ENCODE measurements around the gene MAP2K2. TPM values are rescaled to one million over a fixed set of nuclear protein-coding genes. Genes with fewer than 3 reads are reported as not detected.

MAP2K2 gene
- total and polyA plus RNA-seq, 12 donors = 81.5 to 369 (median 145) TPM

GRCh38 chr19:4043966-4044715 lies 79.8 kb downstream of the MAP2K2 start:
- peaks cover 0 to 27% of the 10 kb centered on the region in 2 donors for H3K36me3 ChIP-seq (replicated peaks in 1 of 2)
- no peaks in the 10 kb centered on the region for H3K27me3 ChIP-seq
- WGBS, 4 donors = 83 to 88% (median 87%) methylated on average over 31 of the region's 31 CpGs
- peak in 1 of 7 donors; percentile 8 for DNase-seq
- TF ChIP-seq CTCF (IDR thresholded peaks at IDR 0.05) = no peak
- no peak for TF ChIP-seq POLR2A (IDR thresholded peaks at IDR 0.05)
- no peak overlapping the region for H3K27ac ChIP-seq
- H3K4me1 ChIP-seq (replicated peaks in 1 of 2) = no peaks in the 10 kb centered on the region
- intact Hi-C loops (cut with DNase I) = no loop called here
- no peaks in the 10 kb centered on the region for H3K9me3 ChIP-seq (replicated peaks in 1 of 3)
- no peak overlapping the region for H3K4me3 ChIP-seq

- no peak for DNase-seq
- TF ChIP-seq CTCF (IDR thresholded peaks at IDR 0.05) (no peak), POLR2A (IDR thresholded peaks at IDR 0.05) (no peak)
- Histone ChIP-seq H3K27me3 (no peaks in the 10 kb centered on the region), H3K27ac (no peak overlapping the region), H3K36me3 (replicated peaks in 1 of 2) (peaks cover 0 to 31% of the 10 kb centered on the region in 2 donors), H3K4me3 (no peak overlapping the region), H3K4me1 (replicated peaks in 1 of 2) (no peaks in the 10 kb centered on the region), H3K9me3 (replicated peaks in 1 of 3) (no peaks in the 10 kb centered on the region)
- intact Hi-C loops (cut with DNase I) = no loop called here
- WGBS, 4 donors = 74 to 78% (median 74%) methylated on average over 6 to 11 of the region's 11 CpGs
Observed at GRCh38 chr19:4043401-4043800, 80.5 kb downstream of the MAP2K2 start.

GRCh38 chr19:4042731-4043082 lies 81.2 kb downstream of the MAP2K2 start:
- H3K36me3 ChIP-seq (replicated peaks in 1 of 2) = peaks cover 0 to 30% of the 10 kb centered on the region in 2 donors
- no peaks in the 10 kb centered on the region for H3K4me1 ChIP-seq (replicated peaks in 1 of 2)
- intact Hi-C loops (cut with DNase I) = no loop called here
- no peaks in the 10 kb centered on the region for H3K9me3 ChIP-seq (replicated peaks in 1 of 3)
- DNase-seq = peak in 2 of 7 donors; percentile 7 to 34
- TF ChIP-seq POLR2A (IDR thresholded peaks at IDR 0.05) = no peak
- no peak for TF ChIP-seq CTCF (IDR thresholded peaks at IDR 0.05)
- H3K27me3 ChIP-seq = no peaks in the 10 kb centered on the region
- no peak overlapping the region for H3K27ac ChIP-seq
- H3K4me3 ChIP-seq = no peak overlapping the region
- WGBS, 4 donors = 71 to 78% (median 76%) methylated on average over 11 to 14 of the region's 14 CpGs; no CpG with 5 or more reads in 1 of the 4 donors

GRCh38 chr19:4042064-4042730 lies 81.7 kb downstream of the MAP2K2 start:
- intact Hi-C loops (cut with DNase I) = no loop called here
- 86 to 100% (median 91%) methylated on average over 3 to 14 of the region's 14 CpGs for WGBS, 4 donors
- TF ChIP-seq POLR2A (IDR thresholded peaks at IDR 0.05) = no peak
- no peak for TF ChIP-seq CTCF (IDR thresholded peaks at IDR 0.05)
- Histone ChIP-seq H3K9me3 (replicated peaks in 1 of 3) (no peaks in the 10 kb centered on the region), H3K36me3 (replicated peaks in 1 of 2) (peaks cover 0 to 30% of the 10 kb centered on the region in 2 donors), H3K4me3 (no peak overlapping the region), H3K27ac (no peak overlapping the region), H3K4me1 (replicated peaks in 1 of 2) (no peaks in the 10 kb centered on the region), H3K27me3 (no peaks in the 10 kb centered on the region)
- DNase-seq = no peak

Small RNA genes within 50 kb of the gene (small RNA-seq; reads per million reads assigned to genes)
- gene RF00017 = 0 reads per million in 2 donors

Other genes starting within 250 kb of the MAP2K2 start
- 1 to 10 TPM in 4 of 9 donors, under 1 TPM in 1, not detected in 4; 0.72 to 9.3 (median 5.8) TPM for gene ATCAY, start 243.4 kb downstream of the MAP2K2 start, total RNA-seq
- gene ATCAY, start 243.4 kb downstream of the MAP2K2 start, polyA plus RNA-seq = 1 to 10 TPM; 1.6 to 6.3 (median 6.1) TPM
- gene NMRK2, start 191.1 kb downstream of the MAP2K2 start, total RNA-seq = 10 to 100 TPM in 1 of 9 donors, 1 to 10 TPM in 3, under 1 TPM in 1, not detected in 4; 0.36 to 14.7 (median 1.9) TPM
- gene NMRK2, start 191.1 kb downstream of the MAP2K2 start, polyA plus RNA-seq = 1 to 10 TPM; 1.3 to 2.3 (median 1.8) TPM
- 10 to 100 TPM; 27.2 to 83.2 (median 46.7) TPM for gene DAPK3, start 153.0 kb downstream of the MAP2K2 start, total RNA-seq
- gene DAPK3, start 153.0 kb downstream of the MAP2K2 start, polyA plus RNA-seq = 10 to 100 TPM; 17.6 to 79.0 (median 44.0) TPM
- gene EEF2, start 138.7 kb downstream of the MAP2K2 start, total RNA-seq = 1,000 to 10,000 TPM; 1,439 to 3,482 (median 2,137) TPM
- 1,000 to 10,000 TPM in 2 of 3 donors, 100 to 1,000 TPM in 1; 752 to 2,793 (median 1,120) TPM for gene EEF2, start 138.7 kb downstream of the MAP2K2 start, polyA plus RNA-seq
- gene PIAS4, start 116.4 kb downstream of the MAP2K2 start, total RNA-seq = 10 to 100 TPM; 16.6 to 40.7 (median 27.7) TPM
- 10 to 100 TPM; 13.7 to 22.3 (median 21.2) TPM for gene PIAS4, start 116.4 kb downstream of the MAP2K2 start, polyA plus RNA-seq
- gene ZBTB7A, start 57.2 kb downstream of the MAP2K2 start, total RNA-seq = 10 to 100 TPM in 8 of 9 donors, 1 to 10 TPM in 1; 4.5 to 77.2 (median 57.4) TPM
- gene ZBTB7A, start 57.2 kb downstream of the MAP2K2 start, polyA plus RNA-seq = 10 to 100 TPM in 2 of 3 donors, 1 to 10 TPM in 1; 7.1 to 22.5 (median 10.6) TPM
- 10 to 100 TPM in 1 of 9 donors, 1 to 10 TPM in 2, under 1 TPM in 3, not detected in 3; 0.38 to 30.4 (median 1.4) TPM for gene CREB3L3, start 29.5 kb upstream of the MAP2K2 start, total RNA-seq
- gene CREB3L3, start 29.5 kb upstream of the MAP2K2 start, polyA plus RNA-seq = 1 to 10 TPM in 2 of 3 donors, under 1 TPM in 1; 0.60 to 4.4 (median 1.0) TPM
- 10 to 100 TPM in 8 of 9 donors, 1 to 10 TPM in 1; 7.8 to 39.2 (median 21.9) TPM for gene SIRT6, start 58.4 kb upstream of the MAP2K2 start, total RNA-seq
- 10 to 100 TPM in 2 of 3 donors, 1 to 10 TPM in 1; 2.8 to 72.8 (median 53.7) TPM for gene SIRT6, start 58.4 kb upstream of the MAP2K2 start, polyA plus RNA-seq
- 1 to 10 TPM; 1.1 to 9.9 (median 3.2) TPM for gene ANKRD24, start 58.6 kb upstream of the MAP2K2 start, total RNA-seq
- gene ANKRD24, start 58.6 kb upstream of the MAP2K2 start, polyA plus RNA-seq = 10 to 100 TPM in 2 of 3 donors, 1 to 10 TPM in 1; 1.1 to 17.2 (median 14.7) TPM
- gene EBI3, start 105.4 kb upstream of the MAP2K2 start, total RNA-seq = 10 to 100 TPM in 3 of 9 donors, 1 to 10 TPM in 5, under 1 TPM in 1; 0.44 to 18.0 (median 7.5) TPM
- gene EBI3, start 105.4 kb upstream of the MAP2K2 start, polyA plus RNA-seq = 1 to 10 TPM; 1.4 to 5.7 (median 4.7) TPM
- 10 to 100 TPM; 14.0 to 34.4 (median 23.9) TPM for gene YJU2, start 123.0 kb upstream of the MAP2K2 start, total RNA-seq
- gene YJU2, start 123.0 kb upstream of the MAP2K2 start, polyA plus RNA-seq = 10 to 100 TPM; 19.9 to 81.2 (median 45.3) TPM
- gene SHD, start 155.1 kb upstream of the MAP2K2 start, total RNA-seq = 1 to 10 TPM in 2 of 9 donors, under 1 TPM in 1, not detected in 6; 0.67 to 4.1 (median 1.8) TPM
- gene SHD, start 155.1 kb upstream of the MAP2K2 start, polyA plus RNA-seq = under 1 TPM; 0.07 to 0.80 (median 0.24) TPM
- gene TMIGD2, start 178.3 kb upstream of the MAP2K2 start, total RNA-seq = under 1 TPM in 1 of 9 donors, not detected in 8; 0.25 TPM
- gene TMIGD2, start 178.3 kb upstream of the MAP2K2 start, polyA plus RNA-seq = under 1 TPM in 2 of 3 donors, not detected in 1; 0.17 to 0.24 TPM
- gene FSD1, start 180.5 kb upstream of the MAP2K2 start, total RNA-seq = 1 to 10 TPM in 4 of 9 donors, under 1 TPM in 2, not detected in 3; 0.34 to 2.4 (median 1.1) TPM
- gene FSD1, start 180.5 kb upstream of the MAP2K2 start, polyA plus RNA-seq = 1 to 10 TPM in 2 of 3 donors, under 1 TPM in 1; 0.46 to 7.2 (median 3.0) TPM
- 100 to 1,000 TPM in 1 of 9 donors, 10 to 100 TPM in 6, 1 to 10 TPM in 2; 5.7 to 106 (median 35.8) TPM for gene STAP2, start 214.7 kb upstream of the MAP2K2 start, total RNA-seq
- 10 to 100 TPM in 2 of 3 donors, 1 to 10 TPM in 1; 6.7 to 63.1 (median 39.8) TPM for gene STAP2, start 214.7 kb upstream of the MAP2K2 start, polyA plus RNA-seq
- 10 to 100 TPM in 6 of 9 donors, 1 to 10 TPM in 3; 4.5 to 37.5 (median 15.6) TPM for gene MPND, start 219.4 kb upstream of the MAP2K2 start, total RNA-seq
- gene MPND, start 219.4 kb upstream of the MAP2K2 start, polyA plus RNA-seq = 10 to 100 TPM in 2 of 3 donors, 1 to 10 TPM in 1; 7.0 to 52.3 (median 38.5) TPM

Measured in adrenal gland (tissue), 12 donors.